Peyer's patch (tissue), 4 donors: ENCODE data around the gene AGAP2. TPM values are rescaled to one million over a fixed set of nuclear protein-coding genes. Genes with fewer than 3 reads are reported as not detected.
A peak's percentile ranks its signal among the peaks of the same experiment; 100 is the strongest.
"Not testable (repeated sequence)": the region's sequence is repeated elsewhere in the genome, so short reads cannot be mapped to it uniquely, and the experiment has no call there.

ENCODE experiments used
- DNase-seq, 3 donors: peaks; one replicate each; pipeline ENCODE4 v3.0.0-alpha.2; 2017 to 2019
- H3K27ac ChIP-seq, 4 donors: fragments of 200-600 bp; sonication (generic); one replicate each; pipeline ENCODE4 v1.5.1; 2016 to 2019
- H3K27me3 ChIP-seq, 2 donors: fragments of 200-600 bp; sonication (generic); one replicate each; pipeline ENCODE4 v1.5.1; 2019
- H3K36me3 ChIP-seq, 3 donors: fragments of 200-600 bp; sonication (generic); one replicate each; pipeline ENCODE4 v1.5.1; 2016 to 2019
- H3K4me1 ChIP-seq, 4 donors: fragments of 200-600 bp; sonication (generic); one replicate each; pipeline ENCODE4 v1.5.1; 2016 to 2019
- H3K4me3 ChIP-seq, 4 donors: fragments of 200-600 bp; sonication (generic); 1 replicate in 3 of 4; 2 replicates in 1 of 4; pipeline ENCODE4 v1.5.1; 2016 to 2019; ENCODE audit warnings: mild to moderate bottlenecking in 1 of 4
- H3K9me3 ChIP-seq, 4 donors: fragments of 200-600 bp; sonication (generic); one replicate each; pipeline ENCODE4 v1.5.1; 2016 to 2019; ENCODE audit warnings: mild to moderate bottlenecking in 1 of 4
- CTCF ChIP-seq, 6 experiments: fragments of 450-650 bp in 4 of 6; fragments of 200-600 bp in 2 of 6; sonication (generic) in 1 of 6; IDR thresholded peaks; one replicate each; pipeline ENCODE4 v1.5.1; 2017 to 2019; ENCODE audit warnings: antibody characterized with exemption in 6 of 6, mild to moderate bottlenecking in 3 of 6, moderate library complexity in 1 of 6
- POLR2A ChIP-seq, 2 donors: fragments of 450-650 bp; IDR thresholded peaks; one replicate each; pipeline ENCODE4 v1.5.1; 2017; ENCODE audit warnings: antibody characterized with exemption in 2 of 2, mild to moderate bottlenecking in 2 of 2, moderate library complexity in 2 of 2
- total RNA-seq, 4 donors: library from RNA; depleted of rRNA; stranded (reverse); fragments of >200 nt; gene quantifications; one replicate each; pipeline ENCODE4 v1.1.0, GENCODE V29; 2016

Gene AGAP2
- total RNA-seq, 4 donors from 2014 or later = 2.5 to 9.1 (median 3.1) TPM

DNA sequence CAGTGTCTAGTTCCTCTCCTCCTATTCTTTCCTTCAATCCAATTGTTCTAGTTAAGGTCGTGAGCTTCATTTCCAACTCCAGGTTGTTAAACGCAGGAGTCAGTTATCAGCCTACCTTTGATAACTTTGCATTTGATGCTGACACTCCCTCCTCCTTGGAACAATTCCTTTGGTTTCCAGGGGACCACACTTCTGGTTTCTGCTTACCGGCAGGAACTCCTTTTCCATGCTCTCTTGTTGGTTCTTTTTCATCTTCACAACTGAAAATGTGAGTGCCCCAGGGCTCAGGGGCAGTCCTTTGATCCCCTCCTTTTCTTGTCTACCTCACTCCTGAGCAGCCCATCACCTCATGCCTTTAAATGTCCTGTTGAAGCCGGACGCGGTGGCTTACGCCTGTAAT lies 38.8 kb upstream of the AGAP2 start:
- DNase-seq = peak in 1 of 3 donors; percentile 36
- peaks cover 0 to 2% (median 0%) of the 10 kb centered on the region in 4 donors for H3K4me1 ChIP-seq
- H3K27me3 ChIP-seq = no peaks in the 10 kb centered on the region
- no peak overlapping the region for H3K4me3 ChIP-seq
- H3K27ac ChIP-seq = no peak overlapping the region
- H3K36me3 ChIP-seq = no peaks in the 10 kb centered on the region
- no peaks in the 10 kb centered on the region for H3K9me3 ChIP-seq
- TF ChIP-seq CTCF (IDR thresholded peaks at IDR 0.05) = no peak
- TF ChIP-seq POLR2A (IDR thresholded peaks at IDR 0.05) = no peak

DNA sequence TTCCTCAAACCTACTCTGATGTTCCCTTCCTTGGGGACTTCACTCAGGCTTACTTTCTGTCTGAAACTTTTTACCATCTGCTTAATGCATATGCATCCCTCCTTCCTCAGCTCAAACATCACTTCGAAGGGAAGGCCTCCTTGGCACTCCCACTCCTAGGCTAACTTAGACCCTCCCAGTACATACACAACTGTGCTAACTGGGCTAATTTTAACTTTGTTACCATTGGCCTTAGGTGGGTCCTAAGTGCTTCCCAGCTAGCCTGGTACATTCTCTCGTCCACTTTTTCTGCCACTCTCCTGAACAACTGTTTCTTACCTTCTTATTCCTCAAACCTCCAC lies 37.7 kb upstream of the AGAP2 start:
- Histone ChIP-seq H3K9me3 (no peaks in the 10 kb centered on the region), H3K27ac (no peak overlapping the region), H3K4me3 (no peak overlapping the region), H3K27me3 (no peaks in the 10 kb centered on the region), H3K4me1 (peaks cover 0 to 4% (median under 1%) of the 10 kb centered on the region in 4 donors), H3K36me3 (no peaks in the 10 kb centered on the region)
- peak in 1 of 3 donors; percentile 2 for DNase-seq
- TF ChIP-seq CTCF (IDR thresholded peaks at IDR 0.05) (no peak), POLR2A (IDR thresholded peaks at IDR 0.05) (no peak)

DNA sequence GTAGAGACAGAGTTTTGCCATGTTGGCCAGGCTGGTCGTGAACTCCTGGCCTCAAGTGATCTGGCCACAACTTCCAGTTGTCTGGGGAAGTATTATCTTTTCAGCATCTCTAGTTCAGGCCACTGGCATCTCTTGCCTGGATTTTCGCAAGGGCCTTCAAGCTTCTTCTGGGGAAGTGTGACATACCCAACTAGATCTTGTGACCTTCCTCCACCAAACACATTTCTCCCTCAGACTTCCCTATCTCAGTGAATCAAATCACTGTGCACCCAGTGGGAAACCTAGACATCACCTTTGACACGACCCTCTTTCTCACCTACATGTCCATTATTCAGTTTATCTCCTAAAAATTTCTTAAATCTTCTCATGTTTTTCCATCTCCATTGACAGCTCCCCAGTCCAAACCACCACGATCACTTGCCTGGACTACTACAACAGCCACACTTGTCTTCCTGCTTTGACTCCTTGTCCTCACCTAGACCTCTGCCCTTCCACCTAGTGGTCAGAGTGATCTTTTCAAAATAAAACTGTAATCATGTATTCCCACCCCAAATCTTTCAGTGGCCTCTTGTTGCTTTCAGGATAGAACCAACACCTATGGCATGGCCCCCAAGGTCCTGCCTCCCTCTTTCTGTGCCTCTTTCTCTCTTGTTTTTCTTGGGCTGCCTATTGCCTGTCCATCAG lies 37.2 kb upstream of the AGAP2 start:
- no peaks in the 10 kb centered on the region for H3K9me3 ChIP-seq
- no peak overlapping the region for H3K27ac ChIP-seq
- H3K4me1 ChIP-seq = peaks cover 0 to 9% (median 3%) of the 10 kb centered on the region in 4 donors
- H3K36me3 ChIP-seq = no peaks in the 10 kb centered on the region
- no peak for TF ChIP-seq CTCF (IDR thresholded peaks at IDR 0.05)
- no peak for TF ChIP-seq POLR2A (IDR thresholded peaks at IDR 0.05)
- no peak overlapping the region for H3K4me3 ChIP-seq
- DNase-seq = peak in 1 of 3 donors; percentile 30
- no peaks in the 10 kb centered on the region for H3K27me3 ChIP-seq

GRCh38 chr12:57775044-57775443 lies 36.5 kb upstream of the AGAP2 start:
- no peak for DNase-seq
- Histone ChIP-seq H3K27me3 (no peaks in the 10 kb centered on the region), H3K4me3 (no peak overlapping the region), H3K36me3 (no peaks in the 10 kb centered on the region), H3K4me1 (peaks cover 0 to 9% (median 3%) of the 10 kb centered on the region in 4 donors), H3K27ac (no peak overlapping the region), H3K9me3 (no peaks in the 10 kb centered on the region)
- TF ChIP-seq CTCF (IDR thresholded peaks at IDR 0.05) (no peak), POLR2A (IDR thresholded peaks at IDR 0.05) (no peak)

DNA sequence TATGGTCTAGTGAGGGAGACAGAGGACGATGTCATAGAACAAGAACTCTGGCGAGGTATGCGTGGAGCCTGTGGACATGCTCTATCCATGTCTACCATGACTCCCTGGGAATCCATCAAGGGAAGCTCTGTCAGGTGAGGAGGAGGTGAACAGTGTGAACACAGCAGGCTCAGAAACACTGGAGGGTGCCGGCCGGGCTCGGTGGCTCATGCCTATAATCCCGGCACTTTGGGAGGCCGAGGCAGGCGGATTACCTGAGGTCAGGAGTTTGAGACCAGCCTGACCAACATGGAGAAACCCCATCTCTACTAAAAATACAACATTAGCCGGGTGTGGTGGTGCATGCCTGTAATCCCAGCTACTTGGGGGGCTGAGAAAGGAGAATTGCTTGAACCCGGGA lies 36.1 kb upstream of the AGAP2 start:
- H3K36me3 ChIP-seq, H3K4me3 ChIP-seq, H3K27me3 ChIP-seq, DNase-seq, H3K27ac ChIP-seq, H3K4me1 ChIP-seq, H3K9me3 ChIP-seq: not testable (repeated sequence)

DNA sequence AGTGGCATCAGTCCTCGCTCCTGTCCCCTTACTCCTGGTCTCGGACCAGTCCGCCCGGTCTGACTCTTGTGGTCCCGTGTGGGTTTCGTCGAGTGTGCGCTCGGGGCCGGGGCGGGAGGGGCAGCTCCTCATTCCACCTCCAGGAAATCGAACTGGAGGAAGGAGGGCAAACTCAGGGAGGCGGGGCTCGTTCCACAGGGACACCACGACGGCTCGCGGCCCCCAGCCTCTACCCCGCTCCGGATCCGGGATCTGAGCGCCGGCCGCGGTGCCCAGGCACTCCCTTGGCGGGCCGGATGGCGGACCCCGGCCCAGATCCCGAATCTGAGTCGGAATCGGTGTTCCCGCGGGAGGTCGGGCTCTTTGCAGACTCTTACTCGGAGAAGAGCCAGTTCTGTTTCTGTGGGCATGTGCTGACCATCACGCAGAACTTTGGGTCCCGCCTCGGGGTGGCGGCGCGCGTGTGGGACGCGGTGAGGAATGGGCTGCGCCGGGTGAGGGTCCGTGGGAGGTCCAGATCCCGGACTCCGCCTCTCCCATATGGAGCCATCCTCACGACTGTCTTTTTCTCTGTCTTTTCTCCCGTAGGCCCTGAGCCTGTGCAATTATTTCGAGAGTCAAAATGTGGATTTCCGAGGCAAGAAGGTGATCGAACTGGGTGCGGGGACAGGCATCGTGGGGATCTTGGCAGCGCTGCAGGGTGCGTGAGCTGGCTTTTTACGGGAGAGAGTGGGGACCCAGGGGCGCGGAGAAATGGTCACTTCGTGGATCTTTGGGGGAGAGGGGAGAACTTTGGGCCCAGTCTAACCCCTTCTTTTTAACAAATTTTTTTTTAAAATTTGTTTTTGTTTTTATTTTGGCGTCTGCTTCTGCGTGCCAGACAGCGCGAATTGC lies 34.1 kb upstream of the AGAP2 start, which contains the start of gene EEF1AKMT3:
Gene EEF1AKMT3, plus strand, starts transcription at position 186 of the 894 bp plus-strand sequence. Its CDS starts 111 bp downstream, at position 297.
- peaks cover 0 to 9% (median 3%) of the 10 kb centered on the region in 4 donors for H3K4me1 ChIP-seq
- H3K36me3 ChIP-seq = no peaks in the 10 kb centered on the region
- peak; percentile 60 to 81 (median 81) for DNase-seq
- H3K9me3 ChIP-seq = no peaks in the 10 kb centered on the region
- no peak for TF ChIP-seq POLR2A (IDR thresholded peaks at IDR 0.05)
- TF ChIP-seq CTCF (IDR thresholded peaks at IDR 0.05) = peak in 2 of 6 experiments; percentile 12 to 14
- peak within 1 kb of the TSS; percentile 84 to 92 (median 86) for H3K27ac ChIP-seq
- H3K27me3 ChIP-seq = no peaks in the 10 kb centered on the region
- H3K4me3 ChIP-seq = peak within 1 kb of the TSS; percentile 54 to 72 (median 64)
